IMR-90 (cell line): ENCODE measurements around the gene HMBS. TPM values are rescaled to one million over a fixed set of nuclear protein-coding genes. Genes with fewer than 3 reads are reported as not detected.

ENCODE experiments used
- ATAC-seq: fragments of 200-7000 bp; cut with Tn5 transposase; 2 replicates; pipeline ENCODE4 v1.9.1; 2020; ENCODE audit warnings: low read depth, mild to moderate bottlenecking, moderate library complexity
- BruUV-seq: library from RNA; stranded (reverse); fragments of 400-500 nt; replicated peaks from 2 replicates; lab custom pipeline; 2021; lab: Mats Ljungman, UMichigan
- CTCF ChIA-PET: fragments of 300-600 bp; formaldehyde crosslinking; extraction: SDS; loops from one replicate; lab custom pipeline; 2021; ENCODE audit warnings: antibody characterized with exemption; lab: Yijun Ruan, JAX
- POLR2A ChIA-PET: fragments of 300-600 bp; sonication (Branson Sonifier 250); formaldehyde crosslinking; loops from one replicate; lab custom pipeline; 2022; ENCODE audit warnings: antibody characterized with exemption; ENCODE audit not compliant: unreplicated experiment; lab: Charles Lee
- DNase-seq: peaks from one replicate; pipeline ENCODE4 v3.0.0; 2013
- H2AFZ ChIP-seq: replicated peaks from 2 replicates; pipeline ENCODE3; 2013; ENCODE audit warnings: low read length, mild to moderate bottlenecking; ENCODE audit not compliant: poor library complexity
- H2AK5ac ChIP-seq: 2 replicates; pipeline ENCODE4 v1.6.1; 2013; ENCODE audit warnings: low read depth, low read length, inconsistent platforms
- H2AK9ac ChIP-seq: replicated peaks from 2 replicates; pipeline ENCODE3; 2013; ENCODE audit warnings: mild to moderate bottlenecking, low read depth, low read length, moderate library complexity; ENCODE audit not compliant: poor library complexity
- H2BK120ac ChIP-seq: 2 replicates; pipeline ENCODE4 v1.6.1; 2013; ENCODE audit warnings: low read depth, low read length, inconsistent platforms
- H2BK15ac ChIP-seq: 3 replicates; pipeline ENCODE4 v1.6.1; 2013; ENCODE audit warnings: low read depth, low read length, inconsistent platforms
- H2BK20ac ChIP-seq: 2 replicates; pipeline ENCODE4 v1.6.1; 2013; ENCODE audit warnings: low read depth, mild to moderate bottlenecking, inconsistent platforms, low read length, moderate library complexity
- H2BK5ac ChIP-seq: 2 replicates; pipeline ENCODE4 v1.6.1; 2013; ENCODE audit warnings: mild to moderate bottlenecking, low read depth, low read length, inconsistent platforms; ENCODE audit not compliant: poor library complexity, severe bottlenecking
- H3K14ac ChIP-seq: replicated peaks from 2 replicates; pipeline ENCODE4 v1.6.1; 2013; ENCODE audit warnings: low read depth, low read length, inconsistent platforms
- H3K18ac ChIP-seq: 2 replicates; pipeline ENCODE4 v1.6.1; 2013; ENCODE audit warnings: low read depth, low read length, control low read depth
- H3K23ac ChIP-seq: 2 replicates; pipeline ENCODE4 v1.6.1; 2013; ENCODE audit warnings: low read depth, low read length, inconsistent platforms
- H3K27ac ChIP-seq: 2 replicates; pipeline ENCODE4 v1.5.1; 2013; ENCODE audit warnings: mild to moderate bottlenecking, control low read depth, low read length; ENCODE audit not compliant: insufficient read depth
- H3K27me3 ChIP-seq: 2 replicates; pipeline ENCODE4 v1.6.1; 2013; ENCODE audit warnings: low read length; ENCODE audit not compliant: control insufficient read depth, insufficient read depth
- H3K36me3 ChIP-seq: 2 replicates; pipeline ENCODE4 v1.6.1; 2013; ENCODE audit warnings: low read length, mixed read lengths; ENCODE audit not compliant: control insufficient read depth, insufficient read depth
- H3K4ac ChIP-seq: 2 replicates; pipeline ENCODE4 v1.6.1; 2013; ENCODE audit warnings: low read depth, low read length, inconsistent platforms
- H3K4me1 ChIP-seq: 2 replicates; pipeline ENCODE4 v1.6.1; 2013; ENCODE audit warnings: low read length, mixed read lengths; ENCODE audit not compliant: control insufficient read depth, insufficient read depth
- H3K4me2 ChIP-seq: 2 replicates; pipeline ENCODE4 v1.6.1; 2013; ENCODE audit warnings: low read depth, mild to moderate bottlenecking, control low read depth, low read length, moderate library complexity
- H3K4me3 ChIP-seq: 2 replicates; pipeline ENCODE4 v1.5.1; 2013; ENCODE audit warnings: low read depth, mild to moderate bottlenecking, control low read depth, low read length, moderate library complexity; ENCODE audit not compliant: insufficient read depth
- H3K56ac ChIP-seq: 2 replicates; pipeline ENCODE4 v1.6.1; 2013; ENCODE audit warnings: low read length, inconsistent platforms; ENCODE audit not compliant: insufficient read depth; ENCODE audit errors: extremely low read depth
- H3K79me1 ChIP-seq, 2 experiments: 2 replicates each; pipeline ENCODE4 v1.6.1; 2013; ENCODE audit warnings: low read length in 2 of 2, inconsistent platforms in 1 of 2, low read depth in 1 of 2
- H3K9ac ChIP-seq: 2 replicates; pipeline ENCODE4 v1.6.1; 2013; ENCODE audit warnings: low read depth, low read length, control low read depth
- H3K9me1 ChIP-seq: 2 replicates; pipeline ENCODE4 v1.6.1; 2013; ENCODE audit warnings: low read length, inconsistent platforms; ENCODE audit not compliant: insufficient read depth
- H3K9me3 ChIP-seq: 2 replicates; pipeline ENCODE4 v1.6.1; 2013; ENCODE audit warnings: low read length; ENCODE audit not compliant: control insufficient read depth, insufficient read depth
- H4K20me1 ChIP-seq: 2 replicates; pipeline ENCODE4 v1.6.1; 2013; ENCODE audit warnings: low read length, inconsistent platforms; ENCODE audit not compliant: insufficient read depth
- H4K5ac ChIP-seq: 2 replicates; pipeline ENCODE4 v1.6.1; 2013; ENCODE audit warnings: mild to moderate bottlenecking, low read depth, low read length, control low read depth
- H4K8ac ChIP-seq, 2 experiments: 2 replicates each; pipeline ENCODE4 v1.6.1; 2013; ENCODE audit warnings: low read depth in 2 of 2, low read length in 2 of 2, control low read depth in 1 of 2, inconsistent platforms in 1 of 2
- H4K91ac ChIP-seq: 2 replicates; pipeline ENCODE4 v1.6.1; 2013; ENCODE audit warnings: low read depth, low read length, inconsistent platforms; ENCODE audit not compliant: insufficient read depth
- BHLHE40 ChIP-seq: fragments of 150-350 bp; IDR thresholded peaks from 2 replicates; pipeline ENCODE4 v1.6.1; 2016; ENCODE audit warnings: mild to moderate bottlenecking, low read depth, low read length
- CEBPB ChIP-seq: IDR thresholded peaks from 2 replicates; pipeline ENCODE4 v1.6.1; 2012; ENCODE audit warnings: low read depth, low read length, improper control_type of control experiment
- CHD1 ChIP-seq: IDR thresholded peaks from 2 replicates; pipeline ENCODE4 v1.6.1; 2012; ENCODE audit warnings: low read depth, low read length, improper control_type of control experiment
- FOS ChIP-seq: fragments of 150-350 bp; IDR thresholded peaks from 2 replicates; pipeline ENCODE4 v1.6.1; 2016; ENCODE audit warnings: low read depth, low read length
- MAZ ChIP-seq: IDR thresholded peaks from 2 replicates; pipeline ENCODE4 v1.6.1; 2012; ENCODE audit warnings: low read depth, mild to moderate bottlenecking, low read length, improper control_type of control experiment, moderate library complexity, borderline replicate concordance
- MXI1 ChIP-seq: IDR thresholded peaks from 2 replicates; pipeline ENCODE4 v1.6.1; 2012; ENCODE audit warnings: low read depth, mild to moderate bottlenecking, low read length, moderate library complexity, borderline replicate concordance
- POLR2A ChIP-seq: IDR thresholded peaks from 2 replicates; pipeline ENCODE4 v1.6.1; 2012; ENCODE audit warnings: mild to moderate bottlenecking, low read depth, low read length
- RCOR1 ChIP-seq: IDR thresholded peaks from 2 replicates; pipeline ENCODE4 v1.6.1; 2012; ENCODE audit warnings: mild to moderate bottlenecking, low read length, improper control_type of control experiment; ENCODE audit not compliant: insufficient replicate concordance
- RFX5 ChIP-seq: IDR thresholded peaks from 2 replicates; pipeline ENCODE4 v1.8.0; 2012; ENCODE audit warnings: low read depth, mild to moderate bottlenecking, low read length, moderate library complexity
- SMC3 ChIP-seq: fragments of 150-350 bp; IDR thresholded peaks from 2 replicates; pipeline ENCODE4 v1.6.1; 2016; ENCODE audit warnings: low read depth, mild to moderate bottlenecking, antibody characterized with exemption, low read length, moderate library complexity
- WGBS, 2 experiments: methylation state at CpG; one replicate each; pipeline versions ENCODE4 v1.1.5 to v1.1.7; 2013; ENCODE audit warnings: missing lambda C conversion rate in 2 of 2; ENCODE audit not compliant: insufficient read length in 1 of 2; ENCODE audit errors: extremely low coverage in 2 of 2; 5-methylcytosine and 5-hydroxymethylcytosine counted together
- dilution Hi-C: fragments of 300-500 bp; cut with HindIII; formaldehyde crosslinking; loops from one replicate; pipeline ENCODE4 v1.14.3; 2018; ENCODE audit warnings: low sequenced_read_pairs; ENCODE audit not compliant: unreplicated experiment
- in situ Hi-C: fragments of 300-500 bp; cut with MboI; formaldehyde crosslinking; loops from 3 replicates; pipeline ENCODE4 v1.14.3; 2019; ENCODE audit warnings: low sequenced_read_pairs, inconsistent platforms, mixed read lengths
- intact Hi-C: fragments of 100-400 bp; cut with micrococcal nuclease; formaldehyde crosslinking; loops from 2 replicates; pipeline ENCODE4 v1.10.0; 2022
- polyA plus RNA-seq, 3 experiments: library from polyadenylated mRNA; depleted of rRNA; stranded (reverse); fragments of >200 nt; gene quantifications; 2 replicates each; pipeline ENCODE4 v1.2.3, GENCODE V29; 2012; ENCODE audit warnings: low replicate concordance in 1 of 3
- total RNA-seq: library from RNA; depleted of rRNA; stranded (reverse); fragments of >200 nt; gene quantifications from 2 replicates; pipeline ENCODE4 v1.2.3, GENCODE V29; 2012
- TF ChIP-seq, protein P1 (sequence below): fragments of 150-350 bp; IDR thresholded peaks from 2 replicates; pipeline ENCODE4 v1.6.1; 2016; ENCODE audit warnings: low read depth, mild to moderate bottlenecking, low read length, moderate library complexity, borderline replicate concordance

HMBS gene
- total and polyA plus RNA-seq, 2 of the 4 experiments (the other 2 are of a cell fraction), result 17.9 to 59.5 TPM

DNA sequence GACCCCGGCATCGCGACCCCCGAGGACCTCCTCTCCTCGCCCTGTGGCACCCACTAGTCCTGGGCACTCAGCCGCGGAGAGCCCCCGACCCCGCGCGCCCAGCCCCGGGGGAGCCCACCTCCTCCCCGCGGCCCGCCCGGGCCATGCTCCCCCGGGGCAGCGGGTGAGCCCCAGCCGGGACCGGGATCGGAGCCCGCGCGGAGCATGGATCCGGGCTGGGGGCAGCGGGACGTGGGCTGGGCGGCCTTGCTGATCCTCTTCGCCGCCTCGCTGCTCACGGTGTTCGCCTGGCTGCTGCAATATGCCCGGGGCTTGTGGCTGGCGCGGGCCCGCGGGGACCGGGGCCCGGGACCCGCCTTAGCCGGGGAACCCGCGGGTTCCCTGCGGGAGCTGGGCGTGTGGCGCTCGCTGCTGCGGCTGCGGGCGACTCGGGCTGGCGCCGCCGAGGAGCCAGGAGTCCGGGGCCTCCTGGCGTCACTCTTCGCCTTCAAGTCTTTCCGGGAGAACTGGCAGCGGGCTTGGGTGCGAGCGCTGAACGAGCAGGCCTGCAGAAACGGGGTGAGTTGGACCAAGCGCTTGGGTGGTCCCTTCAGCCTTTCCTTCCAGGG lies 23.0 kb downstream of the HMBS start (continued):
- TF ChIP-seq MXI1, result no peak

DNA sequence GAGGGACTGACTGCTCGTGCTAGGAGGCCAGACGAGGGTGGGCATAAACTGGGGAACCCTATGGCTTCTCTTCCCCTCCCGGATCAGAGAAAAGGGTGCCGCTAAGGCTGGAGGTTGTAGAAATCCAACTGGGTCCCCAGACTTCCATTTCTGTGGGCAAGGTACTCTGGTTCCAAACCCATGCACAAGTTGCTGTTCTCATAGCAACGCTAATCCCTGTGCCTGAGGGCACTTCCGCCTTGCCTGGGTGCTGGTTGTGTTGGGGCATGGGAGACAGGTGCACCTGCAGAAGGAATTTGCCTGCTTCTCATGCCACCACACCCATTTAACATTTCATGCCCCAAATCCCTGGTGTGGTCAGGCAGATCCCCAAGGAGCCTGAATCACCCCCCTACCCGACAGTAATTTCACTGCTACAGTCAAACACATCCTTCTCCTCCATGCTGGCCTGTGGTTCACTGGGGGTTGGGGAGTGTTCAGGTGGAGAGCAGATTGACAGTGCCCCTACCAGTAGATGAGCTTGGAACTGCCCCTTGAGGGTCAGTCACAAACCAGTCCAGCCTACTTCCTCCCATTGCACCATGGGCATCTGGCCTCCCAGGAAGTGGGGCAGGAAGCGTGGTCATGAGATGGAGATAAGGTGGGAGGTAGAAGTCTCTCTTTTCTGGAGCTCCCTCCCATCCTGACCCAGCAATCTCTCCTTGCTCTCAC lies 23.6 kb downstream of the HMBS start:
- Histone ChIP-seq H3K9me3 (no peaks in the 10 kb centered on the region), H2BK15ac (no peak overlapping the region), H4K91ac (no peak overlapping the region), H3K14ac (0 out of 2 replicates have a peak overlapping the region, but pooled peaks have one; percentile 11), H2BK5ac (no peak overlapping the region), H2AK9ac (peak overlapping the region; percentile 89), H3K56ac (no peak overlapping the region), H2BK120ac (no peak overlapping the region), H3K27me3 (no peaks in the 10 kb centered on the region), H3K23ac (peak overlapping the region; percentile 10), H3K18ac (no peak overlapping the region), H2AK5ac (peak overlapping the region; percentile 52; the same call in 1 of the 2 replicates), H3K36me3 (peaks cover 19% of the 10 kb centered on the region), H3K4me1 (peaks cover 9% of the 10 kb centered on the region), H3K9ac (peak overlapping the region; percentile 81), H4K5ac (no peak overlapping the region), H3K9me1 (peaks cover 21% of the 10 kb centered on the region), H3K4me3 (peak overlapping the region; percentile 45), H4K8ac (peak overlapping the region in 1 of 2 experiments; percentile 22; a peak in 2 of 4 replicates), H4K20me1 (peaks cover 4% of the 10 kb centered on the region; the same call in 1 of the 2 replicates), H3K27ac (peak overlapping the region; percentile 36; the same call in 1 of the 2 replicates), H3K79me1 (peaks cover 21 to 52% of the 10 kb centered on the region in 2 experiments), H3K4ac (peak overlapping the region; percentile 19; the same call in 1 of the 2 replicates), H3K4me2 (peak overlapping the region; percentile 95), H2AFZ (peak overlapping the region; percentile 91), H2BK20ac (no peak overlapping the region)
- in situ Hi-C loops, result no loop called here
- CTCF ChIA-PET, result no interaction called here
- ATAC-seq (no peak), DNase-seq (peak; percentile 27)
- intact Hi-C loops, result loop anchor here (10.0 kb wide), 1 partner anchor 366 kb away; no protein-coding TSS in a partner anchor
- dilution Hi-C loops, result no loop called here
- POLR2A ChIA-PET, result interaction anchor here (0.6 kb wide), 1 partner anchor 78 kb away, joined by 18 read pairs; no protein-coding TSS in a partner anchor
- TF ChIP-seq CEBPB (no peak), BHLHE40 (no peak), MAZ (no peak), RCOR1 (no peak), SMC3 (no peak), FOS (no peak), POLR2A (no peak), CHD1 (no peak), RFX5 (no peak)
- TF ChIP-seq, protein P1, sequence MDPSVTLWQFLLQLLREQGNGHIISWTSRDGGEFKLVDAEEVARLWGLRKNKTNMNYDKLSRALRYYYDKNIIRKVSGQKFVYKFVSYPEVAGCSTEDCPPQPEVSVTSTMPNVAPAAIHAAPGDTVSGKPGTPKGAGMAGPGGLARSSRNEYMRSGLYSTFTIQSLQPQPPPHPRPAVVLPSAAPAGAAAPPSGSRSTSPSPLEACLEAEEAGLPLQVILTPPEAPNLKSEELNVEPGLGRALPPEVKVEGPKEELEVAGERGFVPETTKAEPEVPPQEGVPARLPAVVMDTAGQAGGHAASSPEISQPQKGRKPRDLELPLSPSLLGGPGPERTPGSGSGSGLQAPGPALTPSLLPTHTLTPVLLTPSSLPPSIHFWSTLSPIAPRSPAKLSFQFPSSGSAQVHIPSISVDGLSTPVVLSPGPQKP, result no peak
- BruUV-seq, result no TSS peak
- WGBS, 2 experiments, result 20% methylated on average over 2 of the region's 8 CpGs; no CpG with 5 or more reads in 1 of the 2 experiments
